ENCODE measurements around the gene GALNT11.
"Not testable (repeated sequence)": the region's sequence is repeated elsewhere in the genome, so short reads cannot be mapped to it uniquely, and the experiment has no call there.

- TF ChIP-seq EZH2phosphoT487 (IDR thresholded peaks at IDR 0.05; ENCODE audit: low read length); EZH2 (optimal IDR thresholded peaks at IDR 0.05; ENCODE audit: low read depth, low read length): not testable (repeated sequence)
- peak; percentile 24; the same call in 1 of the 2 replicates for TF ChIP-seq CTCF (IDR thresholded peaks at IDR 0.05; ENCODE audit: low read length)
Observed at GRCh38 chr7:152030059-152030458, 4.6 kb downstream of the GALNT11 start.
